Measurements from ENCODE around the gene UST. TPM values are rescaled to one million over a fixed set of nuclear protein-coding genes. Genes with fewer than 3 reads are reported as not detected.

Gene UST
- total RNA-seq, 1 experiment from 2014 or later = 6.1 TPM

DNA sequence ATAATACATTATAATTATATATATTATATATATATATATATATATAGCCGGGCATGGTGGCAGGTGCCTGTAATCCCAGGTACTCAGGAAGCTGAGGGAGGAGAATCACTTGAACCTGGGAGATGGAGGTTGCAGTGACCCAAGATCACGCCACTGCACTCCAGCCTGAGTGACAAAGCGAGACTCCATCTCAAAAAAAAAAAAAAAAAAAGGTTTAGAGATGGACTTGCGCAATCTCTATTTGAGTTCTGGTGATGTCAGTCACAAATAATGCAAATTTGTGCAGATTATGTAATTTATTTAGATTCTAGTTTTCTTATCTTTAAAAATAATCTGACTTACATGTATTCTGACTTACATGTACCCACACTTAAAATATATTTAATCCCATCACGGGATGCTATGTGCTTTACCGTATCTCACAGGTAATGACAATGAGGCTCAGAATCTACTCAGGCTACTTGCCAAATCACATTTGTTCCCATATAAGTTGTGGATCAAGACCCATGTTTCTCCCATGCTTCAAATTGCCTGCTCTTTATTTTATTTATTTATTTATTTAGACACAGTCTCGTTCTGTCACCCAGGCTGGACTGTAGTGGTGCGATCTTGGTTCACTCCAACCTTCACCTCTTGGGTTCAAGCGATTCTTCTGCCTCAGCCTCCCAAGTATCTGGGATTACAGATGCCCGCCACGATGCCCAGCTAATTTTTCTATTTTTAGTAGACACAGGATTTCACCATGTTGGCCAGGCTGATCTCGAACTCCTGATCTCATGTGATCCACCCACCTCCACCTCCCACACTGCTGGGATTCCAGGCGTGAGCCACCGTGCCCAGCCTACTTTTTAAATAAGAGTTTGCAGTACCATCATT is 7.6 kb upstream of the UST start:
- no peak overlapping the region for H3K27ac ChIP-seq (ENCODE audit: low read depth, low read length)
- H3K27me3 ChIP-seq (ENCODE audit: insufficient read depth, low read length) = no peaks in the 10 kb centered on the region
- H3K36me3 ChIP-seq (ENCODE audit: control insufficient read depth in 1 of 2, insufficient read depth in 2 of 2, low read length in 2 of 2) = no peaks in the 10 kb centered on the region
- ATAC-seq = no peak
- no peak for DNase-seq (ENCODE audit: low read depth, low spot score)
- H3K9ac ChIP-seq (ENCODE audit: low read length) = no peak overlapping the region
- BruUV-seq (replicated peaks) = no TSS peak
- RAD21 ChIA-PET (ENCODE audit: low non-redundant PET in 1 of 2, low total read pairs in 2 of 2, uncharacterized antibody in 2 of 2, unreplicated experiment in 2 of 2) = no interaction called here
- H3K79me2 ChIP-seq (ENCODE audit: insufficient read depth, low read length) = no peaks in the 10 kb centered on the region
- CTCF ChIA-PET = no interaction called here
- no peak for TF ChIP-seq ELF1 (IDR thresholded peaks at IDR 0.05; ENCODE audit: borderline replicate concordance, low read depth)
- no peak for TF ChIP-seq POLR2A (IDR thresholded peaks at IDR 0.05; ENCODE audit: borderline replicate concordance, extremely low read depth, insufficient read depth, insufficient read length)
- no peak for TF ChIP-seq SRF (IDR thresholded peaks at IDR 0.05; ENCODE audit: low read depth)
- TF ChIP-seq EZH2 (IDR thresholded peaks at IDR 0.05) = no peak
- no peak for TF ChIP-seq ZBTB33 (IDR thresholded peaks at IDR 0.05; ENCODE audit: extremely low read depth, insufficient replicate concordance, low read length)
- no peak for TF ChIP-seq RAD21 (IDR thresholded peaks at IDR 0.05; ENCODE audit: low read depth)
- no peak for TF ChIP-seq EZH2phosphoT487 (IDR thresholded peaks at IDR 0.05; ENCODE audit: borderline replicate concordance)
- TF ChIP-seq, protein P1, sequence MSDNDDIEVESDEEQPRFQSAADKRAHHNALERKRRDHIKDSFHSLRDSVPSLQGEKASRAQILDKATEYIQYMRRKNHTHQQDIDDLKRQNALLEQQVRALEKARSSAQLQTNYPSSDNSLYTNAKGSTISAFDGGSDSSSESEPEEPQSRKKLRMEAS (IDR thresholded peaks at IDR 0.05) = no peak
- TF ChIP-seq CBX3 (IDR thresholded peaks at IDR 0.05; ENCODE audit: low read depth) = no peak
- TF ChIP-seq JUND (IDR thresholded peaks at IDR 0.05) = no peak
- no peak for TF ChIP-seq SP1 (IDR thresholded peaks at IDR 0.05; ENCODE audit: low read depth)
- TF ChIP-seq, protein P2, sequence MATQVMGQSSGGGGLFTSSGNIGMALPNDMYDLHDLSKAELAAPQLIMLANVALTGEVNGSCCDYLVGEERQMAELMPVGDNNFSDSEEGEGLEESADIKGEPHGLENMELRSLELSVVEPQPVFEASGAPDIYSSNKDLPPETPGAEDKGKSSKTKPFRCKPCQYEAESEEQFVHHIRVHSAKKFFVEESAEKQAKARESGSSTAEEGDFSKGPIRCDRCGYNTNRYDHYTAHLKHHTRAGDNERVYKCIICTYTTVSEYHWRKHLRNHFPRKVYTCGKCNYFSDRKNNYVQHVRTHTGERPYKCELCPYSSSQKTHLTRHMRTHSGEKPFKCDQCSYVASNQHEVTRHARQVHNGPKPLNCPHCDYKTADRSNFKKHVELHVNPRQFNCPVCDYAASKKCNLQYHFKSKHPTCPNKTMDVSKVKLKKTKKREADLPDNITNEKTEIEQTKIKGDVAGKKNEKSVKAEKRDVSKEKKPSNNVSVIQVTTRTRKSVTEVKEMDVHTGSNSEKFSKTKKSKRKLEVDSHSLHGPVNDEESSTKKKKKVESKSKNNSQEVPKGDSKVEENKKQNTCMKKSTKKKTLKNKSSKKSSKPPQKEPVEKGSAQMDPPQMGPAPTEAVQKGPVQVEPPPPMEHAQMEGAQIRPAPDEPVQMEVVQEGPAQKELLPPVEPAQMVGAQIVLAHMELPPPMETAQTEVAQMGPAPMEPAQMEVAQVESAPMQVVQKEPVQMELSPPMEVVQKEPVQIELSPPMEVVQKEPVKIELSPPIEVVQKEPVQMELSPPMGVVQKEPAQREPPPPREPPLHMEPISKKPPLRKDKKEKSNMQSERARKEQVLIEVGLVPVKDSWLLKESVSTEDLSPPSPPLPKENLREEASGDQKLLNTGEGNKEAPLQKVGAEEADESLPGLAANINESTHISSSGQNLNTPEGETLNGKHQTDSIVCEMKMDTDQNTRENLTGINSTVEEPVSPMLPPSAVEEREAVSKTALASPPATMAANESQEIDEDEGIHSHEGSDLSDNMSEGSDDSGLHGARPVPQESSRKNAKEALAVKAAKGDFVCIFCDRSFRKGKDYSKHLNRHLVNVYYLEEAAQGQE (IDR thresholded peaks at IDR 0.05; ENCODE audit: low read depth) = no peak
- TF ChIP-seq ATF3 (IDR thresholded peaks at IDR 0.05) = no peak
- no peak for TF ChIP-seq CEBPB (IDR thresholded peaks at IDR 0.05; ENCODE audit: low read depth)
- TF ChIP-seq TCF7L2 (IDR thresholded peaks at IDR 0.05; ENCODE audit: borderline replicate concordance, extremely low read depth, insufficient read depth, insufficient read length) = no peak
- TF ChIP-seq, protein P3, sequence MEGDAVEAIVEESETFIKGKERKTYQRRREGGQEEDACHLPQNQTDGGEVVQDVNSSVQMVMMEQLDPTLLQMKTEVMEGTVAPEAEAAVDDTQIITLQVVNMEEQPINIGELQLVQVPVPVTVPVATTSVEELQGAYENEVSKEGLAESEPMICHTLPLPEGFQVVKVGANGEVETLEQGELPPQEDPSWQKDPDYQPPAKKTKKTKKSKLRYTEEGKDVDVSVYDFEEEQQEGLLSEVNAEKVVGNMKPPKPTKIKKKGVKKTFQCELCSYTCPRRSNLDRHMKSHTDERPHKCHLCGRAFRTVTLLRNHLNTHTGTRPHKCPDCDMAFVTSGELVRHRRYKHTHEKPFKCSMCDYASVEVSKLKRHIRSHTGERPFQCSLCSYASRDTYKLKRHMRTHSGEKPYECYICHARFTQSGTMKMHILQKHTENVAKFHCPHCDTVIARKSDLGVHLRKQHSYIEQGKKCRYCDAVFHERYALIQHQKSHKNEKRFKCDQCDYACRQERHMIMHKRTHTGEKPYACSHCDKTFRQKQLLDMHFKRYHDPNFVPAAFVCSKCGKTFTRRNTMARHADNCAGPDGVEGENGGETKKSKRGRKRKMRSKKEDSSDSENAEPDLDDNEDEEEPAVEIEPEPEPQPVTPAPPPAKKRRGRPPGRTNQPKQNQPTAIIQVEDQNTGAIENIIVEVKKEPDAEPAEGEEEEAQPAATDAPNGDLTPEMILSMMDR (IDR thresholded peaks at IDR 0.05 in 2 of 3, conservative IDR thresholded peaks at IDR 0.05 in 1 of 3; ENCODE audit: borderline replicate concordance in 1 of 3, insufficient read depth in 1 of 3, low read depth in 2 of 3, low read length in 2 of 3) = no peak
- no peak for TF ChIP-seq EGR1 (IDR thresholded peaks at IDR 0.05; ENCODE audit: low read depth)
- TF ChIP-seq YY1 (IDR thresholded peaks at IDR 0.05; ENCODE audit: extremely low read depth, insufficient replicate concordance, low read depth, low read length) = no peak
- TF ChIP-seq FOSL1 (IDR thresholded peaks at IDR 0.05; ENCODE audit: low read depth) = no peak
- TF ChIP-seq ZFX (IDR thresholded peaks at IDR 0.05) = no peak
- H3K9me2 ChIP-seq (ENCODE audit: insufficient read depth) = no peaks in the 10 kb centered on the region
- no peaks in the 10 kb centered on the region for H3K9me3 ChIP-seq (ENCODE audit: control insufficient read depth in 1 of 2, insufficient read depth in 1 of 2, low read depth in 1 of 2, low read length in 2 of 2)
- POLR2A ChIA-PET = no interaction called here
- intact Hi-C loops (cut with micrococcal nuclease) = no loop called here
- H3K4me3 ChIP-seq (replicated peaks in 1 of 2; ENCODE audit: low read depth in 1 of 2, low read length in 2 of 2) = no peak overlapping the region
- no peaks in the 10 kb centered on the region for H4K20me1 ChIP-seq (ENCODE audit: insufficient read depth)
- H3K4me2 ChIP-seq (ENCODE audit: low read length) = no peak overlapping the region
- H3K4me1 ChIP-seq (ENCODE audit: control insufficient read depth in 1 of 2, insufficient read depth in 2 of 2, low read length in 2 of 2) = no peaks in the 10 kb centered on the region
- no peak overlapping the region for H2AFZ ChIP-seq (ENCODE audit: low read depth, low read length, poor library complexity, severe bottlenecking)
